Measurements from ENCODE around the gene ESRRA. TPM values are rescaled to one million over a fixed set of nuclear protein-coding genes. Genes with fewer than 3 reads are reported as not detected.

Gene ESRRA
- total and polyA plus RNA-seq, 9 of the 15 experiments (the other 6 are each of a cell fraction or from before 2014, with no cell fraction given): 0.27 to 89.7 (median 23.7) TPM

DNA sequence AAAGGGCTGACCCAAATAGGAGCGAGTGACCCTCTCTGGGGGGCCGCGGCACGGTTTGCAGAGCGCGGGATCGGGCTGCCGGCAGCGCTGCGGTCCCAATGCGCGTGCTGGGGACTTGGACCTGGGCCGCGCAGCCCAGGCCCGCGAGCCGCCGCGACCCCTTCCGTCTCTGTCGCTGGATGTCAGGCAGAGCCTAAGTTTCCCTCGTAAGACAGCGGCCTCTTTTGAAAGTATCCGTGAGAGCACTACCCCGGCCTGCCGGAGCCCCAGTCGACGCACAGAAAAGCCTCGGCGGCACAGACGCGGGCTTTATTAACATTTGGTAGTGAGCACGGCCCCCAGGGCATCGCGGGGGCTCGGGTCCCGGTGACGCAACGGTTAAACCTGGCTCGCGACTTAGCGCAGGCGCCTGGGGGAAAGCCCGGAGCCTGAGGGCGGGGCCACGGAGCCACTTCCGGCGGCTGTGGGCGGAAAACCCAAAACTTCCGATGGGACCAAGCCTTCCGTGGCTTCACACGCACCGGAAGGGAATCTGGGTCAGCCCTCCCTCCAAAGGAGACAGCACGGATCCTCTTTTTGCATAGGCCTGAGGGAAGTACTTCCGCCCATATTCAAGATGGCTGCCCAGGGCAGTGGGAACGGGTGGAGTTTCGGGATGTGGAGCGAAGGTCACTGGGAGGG, 35.6 kb upstream of the ESRRA start (continued):
- TF ChIP-seq DDX20 (tag; IDR thresholded peaks at IDR 0.05; ENCODE audit: low read depth) (no peak), SREBF2 (CRISPR knock-in tag; IDR thresholded peaks at IDR 0.05) (no peak), ZNF384 (IDR thresholded peaks at IDR 0.05; ENCODE audit: low read depth, low read length) (no peak), ZNF740 (CRISPR knock-in tag; IDR thresholded peaks at IDR 0.05) (no peak), ZNF740 (tag; IDR thresholded peaks at IDR 0.05) (peak in 1 of 2 experiments; percentile 44; a peak in 1 of 4 replicates), RBM34 (IDR thresholded peaks at IDR 0.05; ENCODE audit: borderline replicate concordance, insufficient read depth, low read length) (no peak), PHB (CRISPR knock-in tag; IDR thresholded peaks at IDR 0.05) (peak; percentile 78), VEZF1 (CRISPR knock-in tag; IDR thresholded peaks at IDR 0.05) (peak; percentile 90), HDAC8 (tag; IDR thresholded peaks at IDR 0.05) (no peak), ZNF561 (CRISPR knock-in tag; conservative IDR thresholded peaks at IDR 0.05) (peak; percentile 76; the same call in 1 of the 2 replicates), ASH1L (IDR thresholded peaks at IDR 0.05; ENCODE audit: borderline replicate concordance, low read depth, partially characterized antibody) (peak; percentile 86), ZSCAN29 (IDR thresholded peaks at IDR 0.05) (0 out of 2 replicates have a peak, but pooled peaks have one; percentile 16), ZC3H11A (IDR thresholded peaks at IDR 0.05; ENCODE audit: low read depth, low read length) (peak; percentile 15; the same call in 1 of the 2 replicates), HMBOX1 (IDR thresholded peaks at IDR 0.05) (0 out of 2 replicates have a peak, but pooled peaks have one; percentile 11), GTF2F1 (IDR thresholded peaks at IDR 0.05; ENCODE audit: low read depth, low read length) (no peak; the same call in 1 of the 2 replicates)
- TF ChIP-seq, protein P1, sequence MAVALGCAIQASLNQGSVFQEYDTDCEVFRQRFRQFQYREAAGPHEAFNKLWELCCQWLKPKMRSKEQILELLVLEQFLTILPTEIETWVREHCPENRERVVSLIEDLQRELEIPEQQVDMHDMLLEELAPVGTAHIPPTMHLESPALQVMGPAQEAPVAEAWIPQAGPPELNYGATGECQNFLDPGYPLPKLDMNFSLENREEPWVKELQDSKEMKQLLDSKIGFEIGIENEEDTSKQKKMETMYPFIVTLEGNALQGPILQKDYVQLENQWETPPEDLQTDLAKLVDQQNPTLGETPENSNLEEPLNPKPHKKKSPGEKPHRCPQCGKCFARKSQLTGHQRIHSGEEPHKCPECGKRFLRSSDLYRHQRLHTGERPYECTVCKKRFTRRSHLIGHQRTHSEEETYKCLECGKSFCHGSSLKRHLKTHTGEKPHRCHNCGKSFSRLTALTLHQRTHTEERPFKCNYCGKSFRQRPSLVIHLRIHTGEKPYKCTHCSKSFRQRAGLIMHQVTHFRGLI (CRISPR knock-in tag; IDR thresholded peaks at IDR 0.05): peak; percentile 57; the same call in 1 of the 2 replicates
- TF ChIP-seq, protein P2, sequence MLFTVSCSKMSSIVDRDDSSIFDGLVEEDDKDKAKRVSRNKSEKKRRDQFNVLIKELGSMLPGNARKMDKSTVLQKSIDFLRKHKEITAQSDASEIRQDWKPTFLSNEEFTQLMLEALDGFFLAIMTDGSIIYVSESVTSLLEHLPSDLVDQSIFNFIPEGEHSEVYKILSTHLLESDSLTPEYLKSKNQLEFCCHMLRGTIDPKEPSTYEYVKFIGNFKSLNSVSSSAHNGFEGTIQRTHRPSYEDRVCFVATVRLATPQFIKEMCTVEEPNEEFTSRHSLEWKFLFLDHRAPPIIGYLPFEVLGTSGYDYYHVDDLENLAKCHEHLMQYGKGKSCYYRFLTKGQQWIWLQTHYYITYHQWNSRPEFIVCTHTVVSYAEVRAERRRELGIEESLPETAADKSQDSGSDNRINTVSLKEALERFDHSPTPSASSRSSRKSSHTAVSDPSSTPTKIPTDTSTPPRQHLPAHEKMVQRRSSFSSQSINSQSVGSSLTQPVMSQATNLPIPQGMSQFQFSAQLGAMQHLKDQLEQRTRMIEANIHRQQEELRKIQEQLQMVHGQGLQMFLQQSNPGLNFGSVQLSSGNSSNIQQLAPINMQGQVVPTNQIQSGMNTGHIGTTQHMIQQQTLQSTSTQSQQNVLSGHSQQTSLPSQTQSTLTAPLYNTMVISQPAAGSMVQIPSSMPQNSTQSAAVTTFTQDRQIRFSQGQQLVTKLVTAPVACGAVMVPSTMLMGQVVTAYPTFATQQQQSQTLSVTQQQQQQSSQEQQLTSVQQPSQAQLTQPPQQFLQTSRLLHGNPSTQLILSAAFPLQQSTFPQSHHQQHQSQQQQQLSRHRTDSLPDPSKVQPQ (CRISPR knock-in tag; IDR thresholded peaks at IDR 0.05; ENCODE audit: borderline replicate concordance): peak; percentile 54; the same call in 1 of the 2 replicates
- TF ChIP-seq, protein P3, sequence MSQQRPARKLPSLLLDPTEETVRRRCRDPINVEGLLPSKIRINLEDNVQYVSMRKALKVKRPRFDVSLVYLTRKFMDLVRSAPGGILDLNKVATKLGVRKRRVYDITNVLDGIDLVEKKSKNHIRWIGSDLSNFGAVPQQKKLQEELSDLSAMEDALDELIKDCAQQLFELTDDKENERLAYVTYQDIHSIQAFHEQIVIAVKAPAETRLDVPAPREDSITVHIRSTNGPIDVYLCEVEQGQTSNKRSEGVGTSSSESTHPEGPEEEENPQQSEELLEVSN (IDR thresholded peaks at IDR 0.05; ENCODE audit: borderline replicate concordance in 1 of 2, extremely low read depth in 1 of 2, insufficient read depth in 1 of 2, insufficient read length in 1 of 2, low read depth in 1 of 2, low read length in 1 of 2, poor library complexity in 1 of 2, severe bottlenecking in 1 of 2): peak; percentile 52 to 66
